Epithelial cell of esophagus (primary cell): ENCODE results near the gene RACK1.
"Not testable (repeated sequence)": the region's sequence is repeated elsewhere in the genome, so short reads cannot be mapped to it uniquely, and the experiment has no call there.

Experiments
- DNase-seq: peaks from one replicate; pipeline ENCODE4 v3.0.0; 2010; ENCODE audit warnings: low read depth
- H3K4me3 ChIP-seq: 2 replicates; pipeline ENCODE4 v1.5.1; 2011; ENCODE audit warnings: mild to moderate bottlenecking, low read length, control low read depth
- CTCF ChIP-seq: IDR thresholded peaks from 2 replicates; pipeline ENCODE4 v1.5.1; 2011; ENCODE audit warnings: low read depth, mild to moderate bottlenecking, low read length, control low read depth, inconsistent platforms; ENCODE audit not compliant: insufficient read depth; ENCODE audit errors: missing control alignments

The RACK1 gene

GRCh38 chr5:181243564-181244343, at the start of gene RACK1:
RACK1 (minus strand) TSS chr5:181243906; CDS start chr5:181243800, 106 bp downstream.
- TF ChIP-seq CTCF, result no peak
- peak within 1 kb of the TSS; percentile 94 for H3K4me3 ChIP-seq
- DNase-seq, result peak; percentile 89

DNA sequence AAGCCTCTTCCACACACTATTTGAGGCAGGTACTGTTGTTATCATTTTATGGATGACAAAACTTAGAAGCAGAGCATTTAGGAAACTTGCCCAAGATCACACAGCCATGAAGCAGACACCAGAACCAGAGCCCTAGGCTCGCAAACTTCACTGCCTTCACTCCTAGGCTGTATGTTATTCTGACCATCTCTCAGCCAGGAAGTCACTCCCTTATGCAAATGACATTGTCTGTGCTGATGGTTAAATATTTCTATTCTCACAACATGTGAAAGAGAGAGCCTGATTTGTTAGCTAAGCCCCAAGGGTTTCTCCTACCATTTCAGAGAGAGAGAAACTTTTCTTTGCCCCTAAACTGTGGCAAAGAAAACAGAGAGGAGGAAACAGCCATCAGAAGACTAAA, 43.6 kb upstream of the RACK1 start:
- H3K4me3 ChIP-seq, DNase-seq: not testable (repeated sequence)

GRCh38 chr5:181285962-181286705, 42.4 kb upstream of the RACK1 start:
- not testable (repeated sequence) for DNase-seq

DNA sequence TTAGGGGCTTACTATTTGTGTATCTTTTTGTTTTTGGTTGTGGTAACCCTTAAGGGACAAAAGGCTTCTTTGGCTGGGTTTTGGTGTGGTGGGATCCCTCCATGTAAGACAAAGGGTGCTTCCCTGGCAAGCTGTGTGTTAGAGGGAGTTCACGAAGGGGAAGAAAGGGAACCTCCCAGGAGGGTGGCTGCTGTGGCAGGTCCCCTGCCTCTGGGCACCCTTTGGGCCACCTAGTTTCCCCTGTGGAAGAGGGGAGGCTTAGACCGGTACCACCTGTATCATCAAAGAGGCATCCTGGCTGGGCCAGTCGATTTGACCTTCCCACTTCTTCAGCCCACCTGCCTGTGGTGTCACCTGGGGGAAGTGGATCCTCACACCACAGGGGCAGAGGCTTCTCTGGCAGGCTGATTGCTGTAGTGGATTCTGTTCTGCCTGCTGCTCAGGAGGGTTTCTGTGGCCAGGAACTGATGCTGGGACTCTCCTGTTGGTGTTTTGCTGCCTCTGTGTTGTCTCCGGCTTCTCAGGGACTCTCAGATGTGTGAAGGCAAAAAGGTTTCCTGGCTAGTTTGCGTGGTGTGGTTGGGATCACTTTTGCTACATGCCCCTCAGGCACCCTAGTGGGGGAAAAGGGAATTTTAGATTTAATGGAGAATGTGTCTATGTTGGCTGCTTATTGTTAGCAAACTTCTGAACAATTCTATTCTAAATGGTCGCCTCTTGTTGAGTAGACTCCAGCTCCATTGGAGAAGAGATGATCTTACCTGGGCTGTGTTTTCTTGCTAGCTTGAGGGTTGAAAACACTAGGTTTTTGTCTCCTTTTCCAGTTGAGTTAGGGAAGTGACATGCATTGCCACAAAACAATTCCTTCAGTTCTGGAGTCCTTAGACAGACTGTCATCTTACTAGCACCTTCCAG, 40.4 kb upstream of the RACK1 start:
- DNase-seq, H3K4me3 ChIP-seq: not testable (repeated sequence)

More at GRCh38 chr5:181285962-181286705, 42.4 kb upstream of the RACK1 start:
- not testable (repeated sequence) for H3K4me3 ChIP-seq

GRCh38 chr5:181283347-181283746, 39.6 kb upstream of the RACK1 start:
- no peak for DNase-seq
- no peak overlapping the region for H3K4me3 ChIP-seq
- no peak for TF ChIP-seq CTCF

- DNase-seq, result no peak
- no peak for TF ChIP-seq CTCF
Observed at GRCh38 chr5:181282874-181283273, 39.2 kb upstream of the RACK1 start.

DNA sequence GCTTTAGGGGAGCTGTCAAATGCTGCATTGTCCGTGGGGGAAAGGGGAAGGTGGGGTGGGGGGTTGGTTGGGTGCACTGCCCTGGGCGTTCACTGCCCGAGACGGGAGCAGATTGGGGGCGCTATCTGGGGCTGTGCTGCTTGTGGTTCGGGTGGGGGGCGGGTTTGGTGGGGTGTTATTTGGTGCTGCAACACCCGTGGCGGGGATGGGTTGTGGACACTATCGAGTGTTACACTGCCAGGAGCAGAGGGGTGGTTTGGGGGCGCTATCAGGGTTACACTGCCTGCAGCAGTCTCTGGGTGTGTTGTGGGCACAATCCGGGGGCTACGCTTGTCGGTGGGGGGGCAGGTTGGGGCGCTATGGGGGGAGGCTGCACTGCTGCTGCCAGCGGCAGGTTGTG, 38.7 kb upstream of the RACK1 start:
- H3K4me3 ChIP-seq, DNase-seq: not testable (repeated sequence)

More at GRCh38 chr5:181282874-181283273, 39.2 kb upstream of the RACK1 start:
- H3K4me3 ChIP-seq, result no peak overlapping the region

DNA sequence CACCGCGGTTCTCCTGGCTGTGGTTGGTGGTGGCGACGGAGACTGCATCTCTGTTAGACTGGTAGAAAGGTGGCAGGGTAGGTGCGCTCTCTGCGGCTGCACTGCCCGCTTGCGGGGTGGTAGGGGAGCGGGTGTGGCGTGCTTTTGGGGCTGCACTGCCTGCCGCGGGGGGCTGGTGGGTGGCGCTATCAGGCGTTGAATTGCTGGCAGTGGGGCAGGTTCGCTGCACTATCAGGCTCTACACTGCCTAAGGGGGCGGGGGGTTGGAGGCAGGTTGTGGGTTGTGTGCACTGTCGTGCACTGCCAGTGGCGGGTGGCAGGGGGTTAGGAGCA, 38.2 kb upstream of the RACK1 start:
- TF ChIP-seq CTCF, result no peak
- no peak overlapping the region for H3K4me3 ChIP-seq
- no peak for DNase-seq
